GM21447 (cell line): ENCODE results near the gene TNFSF10.

Source experiments
- ATAC-seq: cut with Tn5 transposase; IDR thresholded peaks from one replicate; pipeline ENCODE4 v1.9.1; 2021; ENCODE audit not compliant: unreplicated experiment

The TNFSF10 gene

DNA sequence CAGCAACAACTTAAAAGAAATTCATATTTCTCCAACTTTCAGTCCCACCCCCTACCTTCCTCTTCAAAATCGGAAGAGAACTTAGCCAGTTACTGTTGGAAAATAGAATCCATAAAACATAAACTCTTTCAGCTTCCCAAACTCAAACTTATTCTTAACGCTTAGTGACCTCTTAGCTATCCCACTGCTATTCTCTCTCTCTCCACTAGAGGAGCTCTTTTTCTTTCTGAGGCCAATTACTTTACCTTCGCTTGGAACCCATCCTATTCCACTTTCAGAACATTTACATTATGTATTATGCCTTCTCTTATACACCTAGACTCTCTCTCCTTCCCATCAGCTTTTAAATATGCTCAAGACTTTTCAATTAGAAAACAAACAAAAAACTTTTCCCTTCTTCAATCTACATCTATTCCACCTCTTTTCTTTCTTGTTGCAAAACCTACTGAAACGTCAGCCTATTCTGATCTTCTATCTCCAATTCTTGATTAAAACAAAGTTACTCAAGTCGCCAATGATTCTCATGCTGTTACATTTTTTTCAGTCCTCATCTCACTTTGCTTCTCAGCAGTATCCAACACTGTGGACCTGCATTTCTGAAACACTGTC, 61.6 kb downstream of the TNFSF10 start:
- ATAC-seq: peak; percentile 63

DNA sequence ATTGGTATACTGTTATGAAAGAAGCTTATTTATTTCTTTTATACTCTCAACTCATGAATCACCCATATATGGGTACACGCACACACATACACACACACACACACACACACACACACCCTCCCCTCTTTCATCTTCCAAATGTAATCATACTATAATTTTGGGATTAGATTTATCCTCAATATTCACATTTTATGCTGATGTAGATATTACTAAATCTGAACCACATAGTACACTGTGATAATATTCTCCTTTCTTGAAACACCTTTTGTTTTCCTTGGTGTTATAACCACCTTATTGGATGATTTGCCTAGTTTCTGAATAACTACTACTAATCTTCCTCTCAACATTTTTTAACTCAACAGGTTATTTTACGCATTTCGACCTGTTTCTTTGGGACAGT, 66.8 kb downstream of the TNFSF10 start:
- ATAC-seq: no peak
